Measurements from ENCODE around the gene GIMAP4.

The GIMAP4 gene

DNA sequence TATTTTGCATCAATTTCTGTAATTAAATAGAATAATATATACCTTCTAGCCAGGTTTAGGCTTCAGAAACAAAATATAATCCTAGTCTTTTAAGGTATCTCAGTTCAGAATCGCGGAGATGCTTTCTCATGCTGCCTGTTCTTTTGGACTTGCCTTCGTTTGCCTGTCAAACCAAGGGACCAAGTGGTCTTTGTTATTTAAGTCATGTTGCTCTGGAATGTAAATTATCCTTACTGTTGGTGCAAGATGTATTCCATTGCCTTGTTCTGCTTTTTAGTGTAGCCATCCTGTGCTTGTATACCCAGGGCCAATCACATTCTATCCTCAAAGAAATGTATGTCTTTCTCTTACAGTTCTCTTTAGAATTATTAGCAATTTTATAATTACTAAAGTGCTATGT, 1.1 kb upstream of the GIMAP4 start:
- in situ Hi-C loops (cut with HindIII; ENCODE audit: low sequenced_read_pairs) = no loop called here
- H3K4me3 ChIP-seq (ENCODE audit: low read depth, low read length) = no peak overlapping the region
- TF ChIP-seq, protein P1, sequence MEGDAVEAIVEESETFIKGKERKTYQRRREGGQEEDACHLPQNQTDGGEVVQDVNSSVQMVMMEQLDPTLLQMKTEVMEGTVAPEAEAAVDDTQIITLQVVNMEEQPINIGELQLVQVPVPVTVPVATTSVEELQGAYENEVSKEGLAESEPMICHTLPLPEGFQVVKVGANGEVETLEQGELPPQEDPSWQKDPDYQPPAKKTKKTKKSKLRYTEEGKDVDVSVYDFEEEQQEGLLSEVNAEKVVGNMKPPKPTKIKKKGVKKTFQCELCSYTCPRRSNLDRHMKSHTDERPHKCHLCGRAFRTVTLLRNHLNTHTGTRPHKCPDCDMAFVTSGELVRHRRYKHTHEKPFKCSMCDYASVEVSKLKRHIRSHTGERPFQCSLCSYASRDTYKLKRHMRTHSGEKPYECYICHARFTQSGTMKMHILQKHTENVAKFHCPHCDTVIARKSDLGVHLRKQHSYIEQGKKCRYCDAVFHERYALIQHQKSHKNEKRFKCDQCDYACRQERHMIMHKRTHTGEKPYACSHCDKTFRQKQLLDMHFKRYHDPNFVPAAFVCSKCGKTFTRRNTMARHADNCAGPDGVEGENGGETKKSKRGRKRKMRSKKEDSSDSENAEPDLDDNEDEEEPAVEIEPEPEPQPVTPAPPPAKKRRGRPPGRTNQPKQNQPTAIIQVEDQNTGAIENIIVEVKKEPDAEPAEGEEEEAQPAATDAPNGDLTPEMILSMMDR (IDR thresholded peaks at IDR 0.05; ENCODE audit: low read depth, low read length) = no peak
- no peak for DNase-seq (ENCODE audit: low read depth, low spot score)

DNA sequence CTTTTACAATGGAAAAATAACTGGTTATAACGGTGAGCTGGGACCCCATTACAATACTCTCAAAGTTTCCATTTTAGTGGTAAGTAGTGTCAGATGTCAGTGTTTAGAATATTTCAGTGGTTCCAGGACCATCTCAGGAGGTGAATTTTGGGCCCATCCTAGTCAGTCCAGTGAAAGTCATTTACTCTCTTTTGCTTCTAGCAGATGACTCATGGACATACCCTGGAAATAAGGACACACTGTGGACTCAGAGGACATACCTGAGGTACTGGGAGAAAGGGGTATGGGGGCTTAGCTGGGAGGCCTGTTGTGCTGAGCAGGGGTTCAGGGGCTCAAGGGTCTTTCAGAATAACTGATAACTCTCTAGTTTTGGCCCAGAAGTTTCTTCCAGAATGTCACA, 618 bp upstream of the GIMAP4 start:
- TF ChIP-seq, protein P1 (IDR thresholded peaks at IDR 0.05; ENCODE audit: low read depth, low read length) = no peak
- H3K4me3 ChIP-seq (ENCODE audit: low read depth, low read length) = no peak overlapping the region
- in situ Hi-C loops (cut with HindIII; ENCODE audit: low sequenced_read_pairs) = no loop called here
- DNase-seq (ENCODE audit: low read depth, low spot score) = no peak

- no peak for DNase-seq (ENCODE audit: low read depth, low spot score)
Measured at GRCh38 chr7:150567871-150568301, 696 bp downstream of the GIMAP4 start.

DNA sequence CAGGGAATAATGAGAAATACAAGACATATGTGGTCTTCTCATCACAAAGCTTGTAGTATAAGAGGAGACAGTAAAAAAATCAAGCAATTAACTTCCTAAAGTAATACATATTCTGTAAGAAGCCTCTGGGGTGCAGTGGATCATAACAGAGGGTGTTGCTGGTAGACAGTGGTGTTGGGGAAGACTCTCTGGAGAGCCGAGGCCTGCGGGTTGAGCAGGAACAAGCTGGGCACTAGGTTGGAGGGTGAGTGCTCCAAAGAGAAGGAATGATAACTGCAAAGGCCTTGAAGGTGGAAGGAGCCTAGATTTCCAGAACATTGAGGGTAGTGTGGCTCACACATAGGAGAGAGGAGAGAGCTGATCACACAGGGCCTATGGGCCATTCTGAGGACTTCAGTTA, 1.5 kb downstream of the GIMAP4 start:
- H3K4me3 ChIP-seq (ENCODE audit: low read depth, low read length) = no peak overlapping the region
- no peak for DNase-seq (ENCODE audit: low read depth, low spot score)

More at GRCh38 chr7:150567871-150568301, 696 bp downstream of the GIMAP4 start:
- TF ChIP-seq, protein P1 (IDR thresholded peaks at IDR 0.05; ENCODE audit: low read depth, low read length) = no peak
- no peak overlapping the region for H3K4me3 ChIP-seq (ENCODE audit: low read depth, low read length)
- in situ Hi-C loops (cut with HindIII; ENCODE audit: low sequenced_read_pairs) = no loop called here

GRCh38 chr7:150569245-150569955, 2.2 kb downstream of the GIMAP4 start:
- in situ Hi-C loops (cut with HindIII; ENCODE audit: low sequenced_read_pairs) = no loop called here
- no peak for DNase-seq (ENCODE audit: low read depth, low spot score)
- TF ChIP-seq, protein P1 (IDR thresholded peaks at IDR 0.05; ENCODE audit: low read depth, low read length) = no peak
- H3K4me3 ChIP-seq (ENCODE audit: low read depth, low read length) = no peak overlapping the region

More for the DNA sequence above, 1.5 kb downstream of the GIMAP4 start:
- in situ Hi-C loops (cut with HindIII; ENCODE audit: low sequenced_read_pairs) = no loop called here
- TF ChIP-seq, protein P1 (IDR thresholded peaks at IDR 0.05; ENCODE audit: low read depth, low read length) = no peak

GRCh38 chr7:150570556-150571465, 3.6 kb downstream of the GIMAP4 start:
- in situ Hi-C loops (cut with HindIII; ENCODE audit: low sequenced_read_pairs) = no loop called here
- no peak for DNase-seq (ENCODE audit: low read depth, low spot score)
- TF ChIP-seq, protein P1 (IDR thresholded peaks at IDR 0.05; ENCODE audit: low read depth, low read length) = no peak
- no peak overlapping the region for H3K4me3 ChIP-seq (ENCODE audit: low read depth, low read length)

Data from astrocyte of the spinal cord (primary cell).